Astrocyte of the cerebellum (primary cell): ENCODE data around the gene SUMF1.
A peak's percentile ranks its signal among the peaks of the same experiment; 100 is the strongest.

Source experiments
- DNase-seq: peaks from one replicate; pipeline ENCODE4 v3.0.0-alpha.2; 2011; ENCODE audit warnings: low read depth
- H3K4me3 ChIP-seq: 2 replicates; pipeline ENCODE4 v1.5.1; 2011; ENCODE audit warnings: mild to moderate bottlenecking, low read depth, low read length, moderate library complexity
- in situ Hi-C: cut with HindIII; loops from 2 replicates; pipeline ENCODE4 v1.10.0; 2017; ENCODE audit warnings: low sequenced_read_pairs
- TF ChIP-seq, protein P1 (sequence below): IDR thresholded peaks from 2 replicates; pipeline ENCODE4 v1.5.1; 2012; ENCODE audit warnings: low read length, low read depth, moderate library complexity, mild to moderate bottlenecking; ENCODE audit errors: missing control alignments

Gene SUMF1

DNA sequence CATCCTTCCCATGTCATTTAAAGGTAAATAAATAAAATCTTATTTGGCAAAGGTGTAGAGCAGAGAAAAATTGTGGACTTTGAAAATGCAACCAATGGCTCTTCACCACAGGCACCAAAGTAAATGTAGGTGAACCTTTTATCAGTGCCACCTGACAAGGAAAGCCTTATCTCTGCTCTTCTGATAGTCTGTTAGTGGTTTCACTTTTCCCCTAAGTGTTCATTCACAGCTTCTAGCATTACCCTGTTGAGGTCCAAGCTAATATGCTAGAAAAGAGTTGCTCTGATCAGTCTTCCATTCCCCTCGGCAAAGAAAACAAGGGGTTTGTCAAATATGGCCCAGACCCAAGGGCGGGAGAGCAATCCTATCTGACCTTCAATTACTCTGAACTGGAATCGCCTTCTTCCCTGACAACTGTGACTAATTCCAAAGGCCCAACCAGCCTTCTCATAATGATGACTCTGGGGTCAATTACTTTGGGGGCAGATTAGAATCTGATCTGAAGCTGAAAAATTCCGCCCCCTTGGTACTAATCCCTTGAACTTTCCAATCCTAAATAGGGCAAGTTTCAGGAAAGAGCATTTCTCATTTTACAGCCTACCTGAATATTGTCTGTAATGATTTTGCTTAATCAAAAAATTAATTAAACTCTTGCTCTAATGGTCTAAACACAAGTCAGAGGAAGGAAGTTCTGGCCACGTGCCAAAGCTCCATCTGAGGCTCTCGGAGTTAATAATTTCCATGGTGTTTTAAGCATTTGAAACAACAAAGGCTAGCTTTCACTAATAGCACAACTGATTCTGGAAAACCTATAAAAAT is 111.5 kb downstream of the SUMF1 start:
- no peak for DNase-seq
- TF ChIP-seq, protein P1, sequence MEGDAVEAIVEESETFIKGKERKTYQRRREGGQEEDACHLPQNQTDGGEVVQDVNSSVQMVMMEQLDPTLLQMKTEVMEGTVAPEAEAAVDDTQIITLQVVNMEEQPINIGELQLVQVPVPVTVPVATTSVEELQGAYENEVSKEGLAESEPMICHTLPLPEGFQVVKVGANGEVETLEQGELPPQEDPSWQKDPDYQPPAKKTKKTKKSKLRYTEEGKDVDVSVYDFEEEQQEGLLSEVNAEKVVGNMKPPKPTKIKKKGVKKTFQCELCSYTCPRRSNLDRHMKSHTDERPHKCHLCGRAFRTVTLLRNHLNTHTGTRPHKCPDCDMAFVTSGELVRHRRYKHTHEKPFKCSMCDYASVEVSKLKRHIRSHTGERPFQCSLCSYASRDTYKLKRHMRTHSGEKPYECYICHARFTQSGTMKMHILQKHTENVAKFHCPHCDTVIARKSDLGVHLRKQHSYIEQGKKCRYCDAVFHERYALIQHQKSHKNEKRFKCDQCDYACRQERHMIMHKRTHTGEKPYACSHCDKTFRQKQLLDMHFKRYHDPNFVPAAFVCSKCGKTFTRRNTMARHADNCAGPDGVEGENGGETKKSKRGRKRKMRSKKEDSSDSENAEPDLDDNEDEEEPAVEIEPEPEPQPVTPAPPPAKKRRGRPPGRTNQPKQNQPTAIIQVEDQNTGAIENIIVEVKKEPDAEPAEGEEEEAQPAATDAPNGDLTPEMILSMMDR, result no peak
- no peak overlapping the region for H3K4me3 ChIP-seq
- in situ Hi-C loops, result no loop called here

DNA sequence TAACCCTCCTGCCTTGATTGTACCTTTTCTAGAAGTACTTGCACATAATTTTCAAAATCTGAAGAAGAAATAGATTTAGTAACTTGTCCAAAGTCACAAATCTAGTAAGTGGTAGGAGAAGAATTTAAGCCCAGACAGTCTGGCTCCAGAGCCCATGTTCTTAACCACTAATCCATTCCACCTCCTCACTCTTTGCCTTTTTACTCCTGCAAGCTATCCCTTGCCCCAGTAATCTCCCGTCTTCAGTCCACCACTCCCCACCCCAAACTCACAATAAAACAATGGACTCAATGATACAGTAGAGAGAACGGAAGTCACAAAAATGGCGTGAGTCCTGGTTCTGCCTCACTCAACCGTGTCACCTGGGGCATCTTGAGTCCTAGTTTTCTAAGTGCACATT is 115.2 kb downstream of the SUMF1 start:
- no peak overlapping the region for H3K4me3 ChIP-seq
- no peak for DNase-seq
- TF ChIP-seq, protein P1, result no peak
- in situ Hi-C loops, result no loop called here

DNA sequence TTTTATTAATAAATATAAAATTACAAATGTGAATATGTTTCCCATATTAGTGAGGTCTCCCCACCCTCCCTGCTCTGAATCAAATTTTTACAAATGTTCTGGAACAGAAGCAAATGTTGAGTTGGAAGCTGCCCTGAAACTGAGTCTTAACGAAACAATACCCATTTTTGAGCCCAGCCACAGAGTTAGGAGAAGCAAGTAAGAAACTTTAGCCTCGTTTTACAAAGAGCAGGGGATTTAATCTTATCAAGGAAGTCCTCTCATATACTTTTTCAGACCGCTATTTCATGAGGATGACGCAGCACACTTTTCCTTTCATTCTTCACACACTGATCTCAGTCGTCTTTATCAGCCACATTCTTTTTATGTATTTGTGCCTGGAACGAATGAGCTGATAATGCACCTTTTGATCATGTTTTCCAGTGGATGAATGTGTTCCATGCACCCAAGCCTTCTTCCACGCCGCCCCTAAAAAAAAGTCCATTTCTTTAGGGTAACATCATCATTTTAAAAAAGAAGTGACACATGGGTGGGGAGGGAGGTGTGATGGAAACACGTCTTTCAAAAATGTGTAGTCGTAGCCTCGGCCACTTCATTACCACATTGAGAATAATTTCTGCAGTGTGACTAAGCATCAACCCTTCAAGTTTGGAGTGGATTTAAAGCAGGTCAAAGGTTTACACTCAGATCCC is 115.8 kb downstream of the SUMF1 start:
- H3K4me3 ChIP-seq, result no peak overlapping the region
- TF ChIP-seq, protein P1, result no peak
- in situ Hi-C loops, result no loop called here
- DNase-seq, result no peak

DNA sequence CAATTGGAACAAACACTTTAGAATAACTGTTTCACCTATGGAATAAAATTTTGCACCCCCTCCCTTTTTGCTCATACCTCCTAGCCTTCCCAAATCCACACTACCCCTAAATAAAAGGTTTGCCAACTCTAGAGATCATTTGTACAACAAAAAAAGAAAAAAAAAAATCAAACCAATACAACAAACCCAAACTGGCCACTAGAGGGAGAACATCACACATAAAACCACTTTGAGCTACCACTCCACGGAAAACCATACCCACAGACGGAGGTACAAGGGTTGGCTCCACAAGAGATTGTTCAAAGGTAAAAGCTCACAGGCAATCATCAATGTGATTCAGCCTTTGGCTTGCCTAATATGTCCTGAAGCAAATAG is 116.3 kb downstream of the SUMF1 start:
- TF ChIP-seq, protein P1, result peak; percentile 64
- no peak overlapping the region for H3K4me3 ChIP-seq
- peak; percentile 59 for DNase-seq
- in situ Hi-C loops, result no loop called here

DNA sequence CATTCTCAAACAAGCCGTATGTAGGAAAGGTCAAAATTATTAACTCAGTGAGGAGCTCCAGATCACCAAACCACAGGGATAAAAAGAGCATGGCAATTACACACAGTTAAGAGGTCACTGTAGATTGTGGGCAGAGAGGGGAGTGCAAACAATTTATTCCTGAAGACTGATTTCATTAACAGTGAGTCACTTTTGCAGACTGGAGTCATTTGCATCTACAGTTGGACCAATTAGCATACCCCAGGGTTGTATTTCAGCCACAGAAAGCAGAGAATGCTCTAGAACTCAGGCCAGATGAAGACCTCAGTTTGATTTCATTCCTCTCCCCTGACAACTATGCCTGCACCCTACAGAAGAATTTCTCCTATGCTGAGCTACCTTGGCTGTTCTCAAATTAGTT is 123.8 kb downstream of the SUMF1 start:
- in situ Hi-C loops, result no loop called here
- TF ChIP-seq, protein P1, result no peak
- DNase-seq, result peak; percentile 32

DNA sequence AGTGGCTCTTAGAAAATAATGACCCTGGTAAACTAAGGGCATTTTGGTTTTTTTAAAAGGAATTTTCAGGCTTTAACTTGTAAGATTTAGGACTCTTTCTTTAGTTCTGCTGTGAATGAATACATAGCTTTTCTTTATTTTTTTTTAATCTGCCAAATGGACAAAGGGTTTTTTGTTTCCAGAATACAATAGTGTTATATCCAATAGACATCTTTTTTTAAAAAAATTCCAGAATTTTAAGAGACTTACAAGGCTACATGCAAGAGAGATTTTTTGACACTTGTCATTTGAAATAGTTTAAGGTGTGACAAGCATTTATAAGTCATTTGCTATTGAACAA is 125.8 kb downstream of the SUMF1 start:
- TF ChIP-seq, protein P1, result no peak
- in situ Hi-C loops, result no loop called here

More for the DNA sequence above, 123.8 kb downstream of the SUMF1 start:
- H3K4me3 ChIP-seq, result no peak overlapping the region

More for the DNA sequence above, 125.8 kb downstream of the SUMF1 start:
- H3K4me3 ChIP-seq, result no peak overlapping the region
- no peak for DNase-seq
